ENCODE results near the gene ANK2. TPM values are rescaled to one million over a fixed set of nuclear protein-coding genes. Genes with fewer than 3 reads are reported as not detected.

The ANK2 gene
- total and polyA plus RNA-seq, 2 experiments from 2014 or later = 49.4 to 190 TPM

GRCh38 chr4:113302051-113302450 lies 252.6 kb downstream of the ANK2 start:
- Histone ChIP-seq H3K4me3 (no peak overlapping the region), H3K4me1 (ENCODE audit: low read depth) (no peaks in the 10 kb centered on the region), H3K27ac (no peak overlapping the region), H3K27me3 (no peaks in the 10 kb centered on the region), H3K36me3 (peaks cover 4% of the 10 kb centered on the region), H3K9me3 (ENCODE audit: low read depth) (no peaks in the 10 kb centered on the region)
- TF ChIP-seq CTCF (IDR thresholded peaks at IDR 0.05; ENCODE audit: low read depth, low read length) = no peak
- no peak for DNase-seq (ENCODE audit: low read depth in 1 of 2, low spot score in 1 of 2)

GRCh38 chr4:113303315-113303714 lies 253.9 kb downstream of the ANK2 start:
- Histone ChIP-seq H3K4me1 (ENCODE audit: low read depth) (no peaks in the 10 kb centered on the region), H3K27me3 (no peaks in the 10 kb centered on the region), H3K27ac (no peak overlapping the region), H3K4me3 (no peak overlapping the region), H3K36me3 (peaks cover 4% of the 10 kb centered on the region), H3K9me3 (ENCODE audit: low read depth) (no peaks in the 10 kb centered on the region)
- TF ChIP-seq CTCF (IDR thresholded peaks at IDR 0.05; ENCODE audit: low read depth, low read length) = no peak
- no peak for DNase-seq (ENCODE audit: low read depth in 1 of 2, low spot score in 1 of 2)

- no peak for TF ChIP-seq CTCF (IDR thresholded peaks at IDR 0.05; ENCODE audit: low read depth, low read length)
- Histone ChIP-seq H3K9me3 (ENCODE audit: low read depth) (no peaks in the 10 kb centered on the region), H3K36me3 (no peaks in the 10 kb centered on the region), H3K4me3 (no peak overlapping the region), H3K27me3 (no peaks in the 10 kb centered on the region), H3K4me1 (ENCODE audit: low read depth) (no peaks in the 10 kb centered on the region), H3K27ac (no peak overlapping the region)
- no peak for DNase-seq (ENCODE audit: low read depth in 1 of 2, low spot score in 1 of 2)
Measured at GRCh38 chr4:113311047-113311446, 261.6 kb downstream of the ANK2 start.

GRCh38 chr4:113312529-113312928 lies 263.1 kb downstream of the ANK2 start:
- Histone ChIP-seq H3K9me3 (ENCODE audit: low read depth) (no peaks in the 10 kb centered on the region), H3K27ac (no peak overlapping the region), H3K4me1 (ENCODE audit: low read depth) (no peaks in the 10 kb centered on the region), H3K27me3 (no peaks in the 10 kb centered on the region), H3K4me3 (no peak overlapping the region), H3K36me3 (no peaks in the 10 kb centered on the region)
- DNase-seq (ENCODE audit: low read depth in 1 of 2, low spot score in 1 of 2) = no peak
- TF ChIP-seq CTCF (IDR thresholded peaks at IDR 0.05; ENCODE audit: low read depth, low read length) = no peak

GRCh38 chr4:113314426-113314825 lies 265.0 kb downstream of the ANK2 start:
- no peak for TF ChIP-seq CTCF (IDR thresholded peaks at IDR 0.05; ENCODE audit: low read depth, low read length)
- H3K4me3 ChIP-seq = no peak overlapping the region

GRCh38 chr4:113316879-113317278 lies 267.4 kb downstream of the ANK2 start:
- H3K4me1 ChIP-seq (ENCODE audit: low read depth) = no peaks in the 10 kb centered on the region
- no peak for DNase-seq (ENCODE audit: low read depth in 1 of 2, low spot score in 1 of 2)
- H3K27ac ChIP-seq = no peak overlapping the region
- no peaks in the 10 kb centered on the region for H3K9me3 ChIP-seq (ENCODE audit: low read depth)
- H3K4me3 ChIP-seq = no peak overlapping the region
- no peak for TF ChIP-seq CTCF (IDR thresholded peaks at IDR 0.05; ENCODE audit: low read depth, low read length)
- H3K36me3 ChIP-seq = peaks cover 26% of the 10 kb centered on the region
- no peaks in the 10 kb centered on the region for H3K27me3 ChIP-seq

More at GRCh38 chr4:113314426-113314825, 265.0 kb downstream of the ANK2 start:
- Histone ChIP-seq H3K27ac (no peak overlapping the region), H3K9me3 (ENCODE audit: low read depth) (no peaks in the 10 kb centered on the region), H3K27me3 (no peaks in the 10 kb centered on the region), H3K36me3 (peaks cover 15% of the 10 kb centered on the region), H3K4me1 (ENCODE audit: low read depth) (no peaks in the 10 kb centered on the region)
- no peak for DNase-seq (ENCODE audit: low read depth in 1 of 2, low spot score in 1 of 2)
